ENCODE data around the gene ADAR. TPM values are rescaled to one million over a fixed set of nuclear protein-coding genes. Genes with fewer than 3 reads are reported as not detected.

Gene ADAR
- total RNA-seq, 2 experiments from 2014 or later, result 206 to 210 TPM

GRCh38 chr1:154573168-154573510 is 34.8 kb downstream of the ADAR start:
- Histone ChIP-seq H3K4me1 (ENCODE audit: insufficient read depth, low read length) (peaks cover 6% of the 10 kb centered on the region), H3K27me3 (ENCODE audit: control insufficient read depth in 1 of 2, insufficient read depth in 2 of 2, low read length in 2 of 2) (peaks cover 6 to 9% of the 10 kb centered on the region in 2 experiments), H3K27ac (ENCODE audit: low read depth in 1 of 2, low read length in 2 of 2) (no peak overlapping the region), H3K9me3 (ENCODE audit: control insufficient read depth in 1 of 2, insufficient read depth in 1 of 2, low read length in 2 of 2) (peaks cover 0 to 3% of the 10 kb centered on the region in 2 experiments), H3K4me3 (ENCODE audit: low read length) (no peak overlapping the region), H3K36me3 (ENCODE audit: insufficient read depth, low read length) (peaks cover 3% of the 10 kb centered on the region)
- no peak for TF ChIP-seq CTCF (IDR thresholded peaks at IDR 0.05)
- CTCF ChIA-PET, result no interaction called here
- H3K9me3 Mint-ChIP-seq, result no peaks in the 10 kb centered on the region
- no peak overlapping the region for H3K4me3 Mint-ChIP-seq
- intact Hi-C loops (cut with DNase I, micrococcal nuclease), result no loop called here
- H3K4me1 Mint-ChIP-seq (ENCODE audit: low read depth), result no peaks in the 10 kb centered on the region
- no peak overlapping the region for H3K27ac Mint-ChIP-seq
- DNase-seq (no peak), ATAC-seq (ENCODE audit: poor library complexity) (no peak)
- POLR2A ChIA-PET, result no interaction called here
- peaks cover 30% of the 10 kb centered on the region for H3K27me3 Mint-ChIP-seq
- H3K36me3 Mint-ChIP-seq (ENCODE audit: low read depth), result peaks cover under 1% of the 10 kb centered on the region

- no peak for TF ChIP-seq CTCF (IDR thresholded peaks at IDR 0.05)
- no peak for ATAC-seq (ENCODE audit: poor library complexity)
- H3K27ac Mint-ChIP-seq, result no peak overlapping the region
- intact Hi-C loops (cut with DNase I, micrococcal nuclease), result no loop called here
- POLR2A ChIA-PET, result no interaction called here
- CTCF ChIA-PET, result no interaction called here
- no peaks in the 10 kb centered on the region for H3K9me3 Mint-ChIP-seq
- Histone ChIP-seq H3K27ac (ENCODE audit: low read depth in 1 of 2, low read length in 2 of 2) (no peak overlapping the region), H3K27me3 (ENCODE audit: control insufficient read depth in 1 of 2, insufficient read depth in 2 of 2, low read length in 2 of 2) (peaks cover 11 to 12% of the 10 kb centered on the region in 2 experiments), H3K36me3 (ENCODE audit: insufficient read depth, low read length) (no peaks in the 10 kb centered on the region), H3K4me3 (ENCODE audit: low read length) (no peak overlapping the region), H3K9me3 (ENCODE audit: control insufficient read depth in 1 of 2, insufficient read depth in 1 of 2, low read length in 2 of 2) (peaks cover 0 to 6% of the 10 kb centered on the region in 2 experiments), H3K4me1 (ENCODE audit: insufficient read depth, low read length) (peaks cover 11% of the 10 kb centered on the region)
- DNase-seq, result no peak
- H3K27me3 Mint-ChIP-seq, result peaks cover 34% of the 10 kb centered on the region
- no peaks in the 10 kb centered on the region for H3K36me3 Mint-ChIP-seq (ENCODE audit: low read depth)
- no peaks in the 10 kb centered on the region for H3K4me1 Mint-ChIP-seq (ENCODE audit: low read depth)
- H3K4me3 Mint-ChIP-seq, result no peak overlapping the region
Observed at GRCh38 chr1:154572468-154573167, 35.4 kb downstream of the ADAR start.

- Mint-ChIP-seq H3K36me3 (ENCODE audit: low read depth) (no peaks in the 10 kb centered on the region), H3K9me3 (no peaks in the 10 kb centered on the region), H3K4me3 (no peak overlapping the region), H3K27me3 (peaks cover 39% of the 10 kb centered on the region), H3K4me1 (ENCODE audit: low read depth) (no peaks in the 10 kb centered on the region), H3K27ac (no peak overlapping the region)
- ATAC-seq (ENCODE audit: poor library complexity) (no peak), DNase-seq (no peak)
- Histone ChIP-seq H3K4me3 (ENCODE audit: low read length) (no peak overlapping the region), H3K27ac (ENCODE audit: low read depth in 1 of 2, low read length in 2 of 2) (no peak overlapping the region), H3K27me3 (ENCODE audit: control insufficient read depth in 1 of 2, insufficient read depth in 2 of 2, low read length in 2 of 2) (peaks cover 18% of the 10 kb centered on the region in 2 experiments), H3K9me3 (ENCODE audit: control insufficient read depth in 1 of 2, insufficient read depth in 1 of 2, low read length in 2 of 2) (peaks cover 0 to 10% of the 10 kb centered on the region in 2 experiments), H3K36me3 (ENCODE audit: insufficient read depth, low read length) (no peaks in the 10 kb centered on the region), H3K4me1 (ENCODE audit: insufficient read depth, low read length) (peaks cover 14% of the 10 kb centered on the region)
- POLR2A ChIA-PET, result no interaction called here
- CTCF ChIA-PET, result no interaction called here
- intact Hi-C loops (cut with DNase I, micrococcal nuclease), result no loop called here
- no peak for TF ChIP-seq CTCF (IDR thresholded peaks at IDR 0.05)
Observed at GRCh38 chr1:154571964-154572288, 36.1 kb downstream of the ADAR start.

All from CD4-positive, alpha-beta T cell (primary cell).